CD1c-positive myeloid dendritic cell (primary cell): ENCODE results near the gene DNM3.
"Not testable (repeated sequence)": the region's sequence is repeated elsewhere in the genome, so short reads cannot be mapped to it uniquely, and the experiment has no call there.

Experiments
- DNase-seq: peaks from one replicate; pipeline ENCODE4 v3.0.0-alpha.2; 2016; ENCODE audit errors: extremely low spot score

Gene DNM3

GRCh38 chr1:172357753-172358385 is 516.6 kb downstream of the DNM3 start:
- no peak for DNase-seq

- DNase-seq: no peak
Measured at GRCh38 chr1:172359491-172359999, 518.2 kb downstream of the DNM3 start.

DNA sequence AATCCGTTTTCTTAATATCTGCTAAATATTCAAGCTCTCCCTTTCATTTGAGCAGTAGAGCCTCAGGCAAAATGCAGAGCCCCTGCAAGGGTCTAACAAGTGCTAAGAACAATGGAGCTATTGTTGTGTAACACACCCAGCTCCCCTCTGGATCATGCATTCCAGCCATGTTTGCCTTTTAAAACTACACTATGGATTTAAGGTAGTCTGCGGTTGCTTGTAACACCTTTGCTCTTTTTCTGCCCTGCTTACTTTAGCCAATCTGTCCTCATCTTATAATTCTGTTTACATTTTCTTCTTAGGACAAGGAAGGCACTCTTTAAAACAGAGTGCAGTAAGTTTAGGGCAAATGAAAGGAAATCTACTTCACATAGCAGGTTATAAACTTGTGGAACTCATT is 519.2 kb downstream of the DNM3 start:
- no peak for DNase-seq

DNA sequence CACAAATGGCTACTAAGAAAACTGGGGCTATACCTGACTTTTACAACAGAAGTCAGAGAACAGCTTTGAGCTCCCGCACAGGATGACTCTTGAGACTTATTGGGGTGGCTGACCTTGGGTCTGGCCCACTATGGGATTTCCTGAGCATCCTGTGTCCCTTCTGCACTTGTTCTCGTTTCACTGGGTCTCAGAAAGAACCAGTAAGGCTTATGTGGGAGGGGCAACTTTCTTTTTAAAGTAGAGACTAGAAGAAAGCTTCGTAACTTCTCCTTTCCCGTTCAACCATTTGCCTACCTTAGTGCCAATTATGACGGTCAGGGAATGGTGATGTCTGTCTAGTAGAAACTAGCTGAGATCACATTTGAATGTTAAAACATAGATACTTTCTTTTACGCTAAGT is 519.7 kb downstream of the DNM3 start:
- DNase-seq: no peak

- DNase-seq: no peak
Measured at GRCh38 chr1:172363852-172364251, 522.6 kb downstream of the DNM3 start.

GRCh38 chr1:172371646-172372045 is 530.3 kb downstream of the DNM3 start:
- DNase-seq: not testable (repeated sequence)

DNA sequence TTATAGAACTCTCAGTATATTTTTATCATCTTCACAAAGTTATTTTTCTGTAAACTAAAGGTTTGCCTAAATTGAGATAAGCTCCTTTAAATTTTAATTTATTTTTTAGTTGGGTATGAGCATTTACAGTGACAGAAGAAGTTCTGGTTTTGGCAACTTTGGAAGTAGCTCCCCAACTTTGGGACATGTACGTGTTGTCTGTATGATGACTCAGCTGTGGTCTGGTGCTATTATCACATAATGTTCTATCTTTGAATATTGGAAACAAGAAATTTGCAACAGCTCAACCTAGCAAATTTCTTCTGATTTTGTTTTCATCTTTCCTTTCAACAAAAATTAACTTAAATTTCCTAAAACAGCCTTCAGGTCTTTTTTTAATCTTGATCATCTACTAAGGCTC is 532.6 kb downstream of the DNM3 start:
- DNase-seq: no peak

DNA sequence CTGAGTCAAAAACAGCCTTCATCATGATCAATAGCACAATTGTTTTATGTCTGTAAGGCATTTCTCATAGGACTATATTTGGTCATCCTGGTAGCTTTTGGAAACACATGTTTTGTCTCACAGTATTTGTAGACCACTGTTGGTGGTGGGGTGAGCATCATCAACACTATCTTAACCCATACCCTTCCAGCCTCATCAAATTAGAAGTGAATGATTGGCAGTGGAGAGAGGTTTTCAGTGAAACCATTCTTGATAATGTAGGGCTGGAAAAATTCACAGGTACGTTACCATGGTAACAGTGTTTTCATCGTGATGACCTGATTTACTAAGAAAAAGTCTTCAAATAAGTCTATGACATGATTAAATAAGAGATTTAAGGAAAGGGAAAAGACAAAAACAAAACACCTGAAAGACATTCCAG is 533.9 kb downstream of the DNM3 start:
- no peak for DNase-seq

DNA sequence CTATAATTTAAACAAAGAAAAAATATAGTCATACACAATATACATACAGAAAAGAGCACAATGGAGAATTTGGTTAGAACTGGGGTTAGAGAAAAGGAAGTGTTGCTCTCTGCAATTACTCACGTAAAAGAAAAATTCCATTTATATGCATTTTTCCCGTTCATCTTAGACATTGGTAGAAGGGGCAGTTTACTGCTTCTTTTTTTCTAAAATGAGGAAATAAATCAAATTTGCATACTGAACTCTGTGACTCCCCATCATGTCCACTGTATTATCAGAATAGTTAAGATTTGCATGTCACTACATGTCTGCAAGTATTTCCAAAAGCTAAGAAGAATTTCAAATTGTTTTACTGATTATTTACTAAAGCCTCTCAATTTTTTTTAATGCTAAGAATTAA is 535.1 kb downstream of the DNM3 start:
- DNase-seq: peak; percentile 15

- no peak for DNase-seq
Measured at GRCh38 chr1:172377565-172377964, 536.3 kb downstream of the DNM3 start.

- DNase-seq: no peak
Measured at GRCh38 chr1:172378109-172378760, 536.9 kb downstream of the DNM3 start.

DNA sequence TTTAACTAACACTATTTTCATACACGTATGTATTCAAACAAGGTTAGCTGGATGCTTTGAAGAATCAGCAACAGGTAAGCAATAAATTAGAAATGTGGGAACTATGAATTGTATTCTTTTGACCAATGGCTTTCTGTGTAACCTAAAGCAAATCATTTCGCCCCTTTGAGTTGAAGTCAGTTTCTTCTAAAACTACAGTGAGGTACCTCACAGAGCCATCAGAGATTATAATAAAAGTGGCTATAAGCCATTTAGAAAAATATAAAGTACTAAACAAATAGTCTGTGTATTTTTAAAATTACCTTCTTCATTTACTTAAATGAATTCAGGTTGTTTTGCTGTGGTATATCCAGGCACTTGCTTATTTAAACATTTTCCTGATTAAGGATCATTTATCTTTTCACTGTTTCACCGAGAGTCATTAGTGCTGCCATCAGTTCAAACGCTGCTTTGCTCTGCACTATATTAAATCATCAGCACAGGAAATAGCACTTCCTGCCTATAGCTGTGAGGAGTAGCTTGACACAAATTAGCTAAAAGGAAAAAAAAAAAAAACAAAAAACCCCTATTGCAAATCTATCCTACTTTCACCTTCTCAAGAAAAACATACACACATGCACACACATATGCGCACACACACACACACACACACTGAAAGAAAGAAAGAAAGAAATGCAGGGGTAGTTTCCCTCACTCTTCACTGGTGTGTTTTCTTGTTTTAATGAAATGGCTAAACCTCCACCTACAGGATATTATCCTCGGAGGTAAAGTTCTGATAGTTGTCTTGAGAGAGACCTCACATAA is 539.3 kb downstream of the DNM3 start:
- DNase-seq: peak; percentile 34

DNA sequence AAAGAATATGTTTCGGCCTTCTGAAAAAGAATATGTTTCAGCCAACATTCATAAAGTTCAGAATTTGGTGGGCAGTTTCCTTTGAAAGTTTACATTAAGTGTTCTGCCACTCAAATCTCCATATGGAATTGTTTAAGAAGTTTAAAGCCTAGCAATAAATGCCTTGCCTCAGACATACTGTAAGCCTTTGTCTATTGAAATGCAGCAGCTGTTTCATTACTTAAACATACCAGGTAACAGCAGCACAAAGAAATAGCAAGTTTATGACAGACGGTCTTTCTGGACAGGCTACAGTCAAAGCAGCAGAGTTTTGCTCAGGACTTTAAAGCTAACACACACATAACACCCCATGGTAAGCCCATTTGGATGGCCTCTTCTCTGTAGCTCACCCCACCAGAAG is 540.6 kb downstream of the DNM3 start:
- no peak for DNase-seq

DNA sequence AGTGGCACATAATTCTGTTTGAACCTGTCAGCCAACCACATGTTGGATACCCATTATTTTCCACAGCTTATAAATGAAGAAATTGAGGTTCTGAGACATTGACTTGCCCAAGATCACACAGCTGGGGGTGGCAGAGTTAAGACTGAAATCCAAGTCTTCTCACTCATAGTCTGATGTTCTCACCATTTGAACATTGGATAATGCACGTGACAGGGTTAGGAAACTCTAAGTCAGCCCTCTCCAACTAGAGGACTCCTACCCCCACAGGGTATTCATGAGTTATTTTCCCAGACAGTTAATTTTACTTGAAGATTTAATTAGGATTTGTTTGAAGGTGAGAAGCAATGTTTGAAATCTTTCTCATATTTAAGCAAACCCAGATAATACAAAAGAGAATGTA is 541.1 kb downstream of the DNM3 start:
- DNase-seq: no peak

DNA sequence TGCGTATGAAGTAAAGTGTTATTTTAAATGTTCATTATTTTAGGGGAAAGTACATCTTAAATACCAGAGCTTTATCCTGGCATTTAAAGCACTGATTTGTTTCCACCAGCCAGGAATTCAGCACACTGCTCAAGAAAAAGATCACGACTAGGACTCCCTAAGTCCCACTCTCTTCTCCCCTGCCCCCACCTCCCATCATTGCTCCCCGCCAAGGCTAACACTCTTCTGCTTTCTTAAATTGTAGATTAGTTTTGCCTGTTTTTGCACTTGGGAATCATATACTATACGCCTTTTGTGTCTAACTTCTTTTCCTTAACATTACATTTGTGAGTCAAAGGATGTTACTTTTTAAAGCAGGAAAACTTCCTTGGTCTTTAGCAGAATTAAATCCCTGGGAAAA is 541.7 kb downstream of the DNM3 start:
- no peak for DNase-seq

- no peak for DNase-seq
Measured at GRCh38 chr1:172383536-172383935, 542.2 kb downstream of the DNM3 start.

GRCh38 chr1:172384656-172385055 is 543.4 kb downstream of the DNM3 start:
- DNase-seq: no peak

- DNase-seq: no peak
Measured at GRCh38 chr1:172386046-172386445, 544.7 kb downstream of the DNM3 start.

DNA sequence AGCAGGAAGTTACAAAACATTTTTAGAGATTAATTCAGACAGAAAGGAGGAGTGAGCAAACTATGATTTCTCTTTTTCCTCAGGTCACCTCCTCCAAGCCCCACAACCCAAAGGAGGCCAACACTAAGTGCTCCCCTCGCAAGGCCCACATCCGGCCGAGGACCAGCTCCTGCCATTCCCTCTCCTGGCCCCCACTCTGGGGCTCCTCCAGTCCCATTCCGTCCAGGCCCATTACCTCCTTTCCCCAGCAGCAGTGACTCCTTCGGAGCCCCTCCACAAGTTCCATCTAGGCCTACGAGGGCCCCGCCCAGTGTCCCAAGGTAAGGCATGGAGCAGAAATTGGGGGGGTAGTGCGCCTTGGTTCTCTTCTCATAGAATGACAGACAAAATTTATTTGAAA is 547.2 kb downstream of the DNM3 start:
- no peak for DNase-seq

DNA sequence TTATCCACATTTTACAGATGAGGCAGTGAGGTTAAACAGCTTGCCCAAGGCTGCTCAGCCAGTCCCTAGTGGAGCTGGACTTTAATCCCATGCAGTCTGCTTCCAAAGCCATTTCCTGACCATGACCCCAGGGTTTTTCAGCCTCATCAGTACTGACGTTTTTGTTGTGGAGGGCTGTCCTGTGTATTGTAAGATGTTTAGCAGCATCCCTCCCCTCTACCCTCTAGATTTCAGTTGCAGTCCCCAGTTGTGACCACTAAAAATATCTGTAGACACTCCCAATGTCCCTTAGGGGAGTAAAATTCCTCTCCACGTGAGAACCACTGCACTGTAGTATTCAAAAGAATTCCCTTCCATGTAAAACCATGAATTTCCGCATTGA is 549.0 kb downstream of the DNM3 start:
- no peak for DNase-seq

DNA sequence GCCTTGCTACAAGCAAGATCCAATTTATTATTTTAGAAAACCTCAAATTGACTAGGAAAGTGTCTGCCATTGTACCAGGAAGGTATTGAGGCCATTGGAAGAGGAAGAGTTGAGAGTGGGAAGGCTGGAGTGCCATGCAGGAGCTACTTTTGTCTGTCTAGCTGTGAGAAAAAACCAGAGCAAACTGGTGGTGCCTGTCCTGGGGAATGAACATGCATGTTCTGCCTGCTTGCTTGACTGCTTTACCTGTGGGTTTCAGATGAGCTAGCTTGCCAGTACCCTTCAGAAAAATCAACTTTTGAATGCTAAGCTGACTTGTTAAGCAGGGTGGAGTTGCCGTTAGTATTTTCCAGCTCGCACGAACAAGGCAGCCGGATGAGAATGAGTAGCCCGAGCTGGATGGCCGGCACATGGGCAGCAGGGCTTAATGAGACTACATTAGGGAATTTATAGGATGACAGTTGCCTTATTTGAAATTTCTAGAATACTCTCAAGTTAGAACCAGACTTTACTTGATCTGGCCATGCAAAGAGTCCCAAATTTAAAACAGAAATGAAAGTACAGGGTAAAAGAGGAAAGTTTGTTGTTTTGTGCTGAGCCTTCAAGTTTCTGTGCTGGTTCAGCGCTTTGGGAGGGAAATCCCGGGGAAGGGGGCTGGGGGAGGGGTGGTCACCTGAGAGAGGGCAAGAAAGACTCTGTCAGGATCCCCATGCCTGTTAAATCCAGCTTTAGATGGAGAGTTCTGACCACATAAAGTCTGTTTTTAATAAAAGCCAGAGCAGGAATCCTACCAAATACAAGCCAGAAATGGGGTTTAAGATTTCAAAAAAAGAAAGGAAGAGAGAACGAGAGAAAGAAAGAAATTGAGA is 549.6 kb downstream of the DNM3 start:
- no peak for DNase-seq

- no peak for DNase-seq
Measured at GRCh38 chr1:172391976-172392375, 550.7 kb downstream of the DNM3 start.
